OCI-LY1 (cell line): ENCODE data around the gene DCST1.

Source experiments
- H2AFZ ChIP-seq: fragments of 200-600 bp; sonication (generic), shearing (Covaris generic); 2 replicates; pipeline ENCODE4 v1.6.0; 2014; ENCODE audit warnings: antibody characterized with exemption, mild to moderate bottlenecking, low read length
- H3F3A ChIP-seq: fragments of 200-600 bp; sonication (generic), shearing (Covaris generic); 2 replicates; pipeline ENCODE4 v1.6.0; 2014; ENCODE audit warnings: mild to moderate bottlenecking, antibody characterized with exemption, low read length, moderate library complexity; ENCODE audit not compliant: insufficient read depth
- H3K27ac ChIP-seq: fragments of 200-600 bp; sonication (generic); 2 replicates; pipeline ENCODE4 v1.5.1; 2014; ENCODE audit warnings: low read length, mixed run types, mild to moderate bottlenecking, low read depth; ENCODE audit not compliant: poor library complexity, severe bottlenecking
- H3K27me3 ChIP-seq: fragments of 200-600 bp; sonication (generic); 2 replicates; pipeline ENCODE4 v1.6.0; 2014; ENCODE audit warnings: antibody characterized with exemption, mild to moderate bottlenecking, low read length, moderate library complexity; ENCODE audit not compliant: insufficient read depth
- H3K36me3 ChIP-seq: fragments of 200-600 bp; sonication (generic); 2 replicates; pipeline ENCODE4 v1.6.1; 2014; ENCODE audit warnings: mild to moderate bottlenecking, antibody characterized with exemption, low read length, moderate library complexity, mixed read lengths; ENCODE audit not compliant: insufficient read depth
- H3K4me1 ChIP-seq: fragments of 200-600 bp; sonication (generic); 2 replicates; pipeline ENCODE4 v1.5.1; 2014; ENCODE audit warnings: mild to moderate bottlenecking, low read length, moderate library complexity; ENCODE audit not compliant: insufficient read depth, severe bottlenecking
- H3K4me2 ChIP-seq: fragments of 200-600 bp; sonication (generic), shearing (Covaris generic); 2 replicates; pipeline ENCODE4 v1.6.1; 2014; ENCODE audit warnings: low read length
- H3K4me3 ChIP-seq: fragments of 200-600 bp; sonication (generic); 2 replicates; pipeline ENCODE4 v1.5.1; 2014; ENCODE audit warnings: low read length, low read depth, mild to moderate bottlenecking, mixed read lengths; ENCODE audit not compliant: poor library complexity, severe bottlenecking
- H3K79me2 ChIP-seq: fragments of 200-600 bp; shearing (Covaris generic); 2 replicates; pipeline ENCODE4 v1.6.1; 2016; ENCODE audit warnings: mixed run types, low read length, mixed read lengths; ENCODE audit not compliant: insufficient read depth
- H3K9ac ChIP-seq: fragments of 200-600 bp; sonication (generic), shearing (Covaris generic); 2 replicates; pipeline ENCODE4 v1.6.1; 2014; ENCODE audit warnings: mild to moderate bottlenecking, low read length, mixed read lengths
- H3K9me2 ChIP-seq: fragments of 200-600 bp; sonication (generic), shearing (Covaris generic); 2 replicates; pipeline ENCODE4 v1.6.1; 2014; ENCODE audit warnings: low read depth, mild to moderate bottlenecking, low read length, mixed read lengths
- H3K9me3 ChIP-seq: fragments of 200-600 bp; shearing (Covaris generic); 2 replicates; pipeline ENCODE4 v1.6.1; 2014; ENCODE audit warnings: low read length, mixed read lengths
- H4K20me1 ChIP-seq: fragments of 200-600 bp; sonication (generic), shearing (Covaris generic); 2 replicates; pipeline ENCODE4 v1.6.0; 2016; ENCODE audit warnings: mild to moderate bottlenecking, low read length; ENCODE audit not compliant: insufficient read depth
- CTCF ChIP-seq: fragments of 200-600 bp; sonication (generic), shearing (Covaris generic); IDR thresholded peaks from 2 replicates; pipeline ENCODE4 v1.5.1; 2017; ENCODE audit warnings: mild to moderate bottlenecking, antibody characterized with exemption, low read length, moderate library complexity, mixed read lengths
- EZH2 ChIP-seq: fragments of 200-600 bp; sonication (generic), shearing (Covaris generic); IDR thresholded peaks from 2 replicates; pipeline ENCODE4 v1.8.0; 2017; ENCODE audit warnings: borderline replicate concordance, mixed run types, mild to moderate bottlenecking, antibody characterized with exemption, low read length, moderate library complexity, mixed read lengths

The DCST1 gene

GRCh38 chr1:155071701-155072100, 38.1 kb downstream of the DCST1 start:
- Histone ChIP-seq H3K79me2 (no peaks in the 10 kb centered on the region), H4K20me1 (no peaks in the 10 kb centered on the region), H3K36me3 (peaks cover 5% of the 10 kb centered on the region; the same call in 1 of the 2 replicates), H3K27me3 (no peaks in the 10 kb centered on the region), H2AFZ (no peak overlapping the region), H3K4me1 (peaks cover 22% of the 10 kb centered on the region), H3F3A (no peaks in the 10 kb centered on the region), H3K9me3 (no peaks in the 10 kb centered on the region), H3K9ac (no peak overlapping the region), H3K9me2 (no peaks in the 10 kb centered on the region), H3K27ac (no peak overlapping the region), H3K4me2 (no peak overlapping the region), H3K4me3 (no peak overlapping the region)
- TF ChIP-seq CTCF: no peak
- TF ChIP-seq EZH2: no peak

- Histone ChIP-seq H3K9me3 (no peaks in the 10 kb centered on the region), H2AFZ (no peak overlapping the region), H3F3A (no peaks in the 10 kb centered on the region), H3K27me3 (no peaks in the 10 kb centered on the region), H4K20me1 (no peaks in the 10 kb centered on the region), H3K9ac (no peak overlapping the region), H3K4me2 (no peak overlapping the region), H3K79me2 (no peaks in the 10 kb centered on the region), H3K4me1 (peaks cover 22% of the 10 kb centered on the region), H3K9me2 (no peaks in the 10 kb centered on the region), H3K27ac (no peak overlapping the region), H3K4me3 (no peak overlapping the region), H3K36me3 (peaks cover 5% of the 10 kb centered on the region; the same call in 1 of the 2 replicates)
- TF ChIP-seq CTCF: no peak
- TF ChIP-seq EZH2: no peak
Observed at GRCh38 chr1:155072531-155073289, 39.1 kb downstream of the DCST1 start.

GRCh38 chr1:155073377-155074242, 40.0 kb downstream of the DCST1 start:
- Histone ChIP-seq H3K9ac (no peak overlapping the region), H3K36me3 (peaks cover 5% of the 10 kb centered on the region; the same call in 1 of the 2 replicates), H4K20me1 (no peaks in the 10 kb centered on the region), H3K9me2 (no peaks in the 10 kb centered on the region), H3F3A (no peaks in the 10 kb centered on the region), H3K4me3 (no peak overlapping the region), H3K27me3 (no peaks in the 10 kb centered on the region), H3K9me3 (no peaks in the 10 kb centered on the region), H3K79me2 (no peaks in the 10 kb centered on the region), H3K27ac (no peak overlapping the region), H3K4me2 (no peak overlapping the region), H3K4me1 (peaks cover 22% of the 10 kb centered on the region), H2AFZ (no peak overlapping the region)
- TF ChIP-seq EZH2 (no peak), CTCF (no peak)
